ENCODE data around the gene DLL3. TPM values are rescaled to one million over a fixed set of nuclear protein-coding genes. Genes with fewer than 3 reads are reported as not detected.
A peak's percentile ranks its signal among the peaks of the same experiment; 100 is the strongest.

Gene DLL3
- total and polyA plus RNA-seq, 9 of the 15 experiments (the other 6 are each of a cell fraction or from before 2014, with no cell fraction given): 0.80 to 6.3 (median 1.2) TPM

DNA sequence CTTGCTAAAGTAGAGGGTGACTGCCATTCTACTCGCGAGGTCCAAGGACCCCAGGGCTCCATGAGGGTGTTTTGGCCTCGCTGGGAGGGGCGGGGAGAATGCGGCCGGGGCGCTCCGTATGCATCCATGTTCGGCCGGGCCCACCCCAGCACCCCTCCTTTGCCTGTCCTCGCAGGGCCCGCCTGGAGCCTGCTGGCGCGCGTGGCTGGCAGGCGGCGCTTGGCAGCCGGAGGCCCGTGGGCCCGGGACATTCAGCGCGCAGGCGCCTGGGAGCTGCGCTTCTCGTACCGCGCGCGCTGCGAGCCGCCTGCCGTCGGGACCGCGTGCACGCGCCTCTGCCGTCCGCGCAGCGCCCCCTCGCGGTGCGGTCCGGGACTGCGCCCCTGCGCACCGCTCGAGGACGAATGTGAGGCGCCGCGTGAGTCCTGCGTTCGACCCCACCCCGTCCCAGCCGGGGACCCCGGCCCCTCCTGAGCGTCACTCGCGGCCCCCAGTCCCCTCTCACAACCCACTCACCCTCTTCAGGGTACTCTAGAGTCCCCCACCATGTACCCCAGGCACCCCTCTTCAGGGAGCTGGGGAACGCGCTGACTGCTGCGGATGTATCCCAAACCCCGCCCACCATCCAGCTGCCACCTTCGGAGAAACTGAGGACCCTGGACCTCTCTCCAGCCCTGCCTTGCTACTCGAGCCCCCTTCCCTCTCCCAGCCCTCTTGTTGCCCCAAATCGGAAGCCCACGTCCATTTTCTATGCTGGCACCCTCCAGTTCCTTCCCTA lies 4.1 kb downstream of the DLL3 start (continued):
- TF ChIP-seq CBX3 (IDR thresholded peaks at IDR 0.05; ENCODE audit: borderline replicate concordance in 1 of 2, low read length in 2 of 2): peak in 1 of 2 experiments; percentile 83; a peak in 2 of 3 replicates
- TF ChIP-seq, protein P1, sequence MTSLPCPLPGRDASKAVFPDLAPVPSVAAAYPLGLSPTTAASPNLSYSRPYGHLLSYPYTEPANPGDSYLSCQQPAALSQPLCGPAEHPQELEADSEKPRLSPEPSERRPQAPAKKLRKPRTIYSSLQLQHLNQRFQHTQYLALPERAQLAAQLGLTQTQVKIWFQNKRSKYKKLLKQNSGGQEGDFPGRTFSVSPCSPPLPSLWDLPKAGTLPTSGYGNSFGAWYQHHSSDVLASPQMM (CRISPR knock-in tag; IDR thresholded peaks at IDR 0.05): no peak
- TF ChIP-seq, protein P2, sequence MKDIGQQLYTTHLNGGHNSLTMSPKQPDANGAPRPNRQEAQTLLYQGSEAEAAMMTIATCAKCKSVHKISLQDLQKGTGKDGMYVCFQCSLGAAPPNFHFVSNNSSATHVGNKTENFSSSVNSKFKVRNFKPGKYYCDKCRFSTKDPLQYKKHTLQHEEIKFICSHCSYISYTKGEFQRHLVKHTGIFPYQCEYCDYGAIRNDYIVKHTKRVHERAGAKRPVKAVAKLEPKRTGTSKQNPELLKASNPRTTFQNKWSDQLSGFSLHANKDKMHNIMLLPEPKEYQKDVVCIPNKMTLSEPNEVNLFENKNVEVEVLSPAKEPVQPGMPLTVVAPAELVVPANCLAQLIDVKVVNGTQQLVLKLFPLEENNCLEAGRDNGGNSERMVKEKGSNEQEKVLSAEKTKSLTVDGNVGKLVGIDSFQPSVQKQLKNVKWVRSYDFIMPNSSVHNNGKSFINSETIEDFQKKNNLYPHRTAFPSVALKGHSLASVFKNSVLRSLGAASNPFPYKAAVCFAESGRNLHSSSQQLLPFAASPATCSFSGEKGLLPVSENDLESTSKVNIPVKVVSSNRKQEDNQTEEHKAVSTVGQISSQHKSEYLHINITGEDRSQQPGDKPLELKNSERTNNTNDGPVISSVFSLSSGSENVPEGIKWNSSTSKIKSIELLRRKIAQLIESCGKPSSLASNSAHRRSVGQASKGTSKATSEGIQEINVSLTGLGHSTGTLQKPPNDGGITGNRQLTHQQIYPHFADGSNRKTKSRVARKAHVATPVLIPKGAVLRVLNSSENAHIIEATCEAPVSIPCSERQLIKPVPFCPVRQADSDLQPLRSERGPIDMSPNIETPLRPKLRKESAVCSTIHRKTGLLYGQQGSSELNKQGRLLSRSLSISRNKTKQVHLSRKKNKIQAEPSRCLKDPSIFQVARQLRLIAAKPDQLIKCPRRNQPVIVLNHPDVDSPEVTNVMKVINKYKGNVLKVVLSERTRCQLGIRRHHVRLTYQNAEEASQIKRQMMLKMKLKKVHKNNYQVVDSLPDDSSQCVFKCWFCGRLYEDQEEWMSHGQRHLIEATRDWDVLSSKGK (CRISPR knock-in tag; IDR thresholded peaks at IDR 0.05): no peak
- TF ChIP-seq TCF3 (CRISPR knock-in tag; IDR thresholded peaks at IDR 0.05): peak; percentile 46
- TF ChIP-seq ASH1L (IDR thresholded peaks at IDR 0.05; ENCODE audit: borderline replicate concordance, low read depth, partially characterized antibody): peak; percentile 15
- peak; percentile 31; the same call in 1 of the 2 replicates for TF ChIP-seq SMC3 (conservative IDR thresholded peaks at IDR 0.05; ENCODE audit: insufficient read depth, low read depth, low read length)
- TF ChIP-seq, protein P3, sequence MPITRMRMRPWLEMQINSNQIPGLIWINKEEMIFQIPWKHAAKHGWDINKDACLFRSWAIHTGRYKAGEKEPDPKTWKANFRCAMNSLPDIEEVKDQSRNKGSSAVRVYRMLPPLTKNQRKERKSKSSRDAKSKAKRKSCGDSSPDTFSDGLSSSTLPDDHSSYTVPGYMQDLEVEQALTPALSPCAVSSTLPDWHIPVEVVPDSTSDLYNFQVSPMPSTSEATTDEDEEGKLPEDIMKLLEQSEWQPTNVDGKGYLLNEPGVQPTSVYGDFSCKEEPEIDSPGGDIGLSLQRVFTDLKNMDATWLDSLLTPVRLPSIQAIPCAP (CRISPR knock-in tag; IDR thresholded peaks at IDR 0.05; ENCODE audit: borderline replicate concordance): peak; percentile 95; the same call in 1 of the 2 replicates
- no peak for TF ChIP-seq DIDO1 (tag; IDR thresholded peaks at IDR 0.05; ENCODE audit: low read depth)
- no peak for TF ChIP-seq FOXJ3 (CRISPR knock-in tag; IDR thresholded peaks at IDR 0.05)
- TF ChIP-seq TGIF2 (CRISPR knock-in tag; IDR thresholded peaks at IDR 0.05): peak; percentile 97
- TF ChIP-seq ZSCAN32 (CRISPR knock-in tag; IDR thresholded peaks at IDR 0.05): no peak
- TF ChIP-seq SOX6 (IDR thresholded peaks at IDR 0.05): 0 out of 2 replicates have a peak, but pooled peaks have one; percentile 33
- TF ChIP-seq, protein P4, sequence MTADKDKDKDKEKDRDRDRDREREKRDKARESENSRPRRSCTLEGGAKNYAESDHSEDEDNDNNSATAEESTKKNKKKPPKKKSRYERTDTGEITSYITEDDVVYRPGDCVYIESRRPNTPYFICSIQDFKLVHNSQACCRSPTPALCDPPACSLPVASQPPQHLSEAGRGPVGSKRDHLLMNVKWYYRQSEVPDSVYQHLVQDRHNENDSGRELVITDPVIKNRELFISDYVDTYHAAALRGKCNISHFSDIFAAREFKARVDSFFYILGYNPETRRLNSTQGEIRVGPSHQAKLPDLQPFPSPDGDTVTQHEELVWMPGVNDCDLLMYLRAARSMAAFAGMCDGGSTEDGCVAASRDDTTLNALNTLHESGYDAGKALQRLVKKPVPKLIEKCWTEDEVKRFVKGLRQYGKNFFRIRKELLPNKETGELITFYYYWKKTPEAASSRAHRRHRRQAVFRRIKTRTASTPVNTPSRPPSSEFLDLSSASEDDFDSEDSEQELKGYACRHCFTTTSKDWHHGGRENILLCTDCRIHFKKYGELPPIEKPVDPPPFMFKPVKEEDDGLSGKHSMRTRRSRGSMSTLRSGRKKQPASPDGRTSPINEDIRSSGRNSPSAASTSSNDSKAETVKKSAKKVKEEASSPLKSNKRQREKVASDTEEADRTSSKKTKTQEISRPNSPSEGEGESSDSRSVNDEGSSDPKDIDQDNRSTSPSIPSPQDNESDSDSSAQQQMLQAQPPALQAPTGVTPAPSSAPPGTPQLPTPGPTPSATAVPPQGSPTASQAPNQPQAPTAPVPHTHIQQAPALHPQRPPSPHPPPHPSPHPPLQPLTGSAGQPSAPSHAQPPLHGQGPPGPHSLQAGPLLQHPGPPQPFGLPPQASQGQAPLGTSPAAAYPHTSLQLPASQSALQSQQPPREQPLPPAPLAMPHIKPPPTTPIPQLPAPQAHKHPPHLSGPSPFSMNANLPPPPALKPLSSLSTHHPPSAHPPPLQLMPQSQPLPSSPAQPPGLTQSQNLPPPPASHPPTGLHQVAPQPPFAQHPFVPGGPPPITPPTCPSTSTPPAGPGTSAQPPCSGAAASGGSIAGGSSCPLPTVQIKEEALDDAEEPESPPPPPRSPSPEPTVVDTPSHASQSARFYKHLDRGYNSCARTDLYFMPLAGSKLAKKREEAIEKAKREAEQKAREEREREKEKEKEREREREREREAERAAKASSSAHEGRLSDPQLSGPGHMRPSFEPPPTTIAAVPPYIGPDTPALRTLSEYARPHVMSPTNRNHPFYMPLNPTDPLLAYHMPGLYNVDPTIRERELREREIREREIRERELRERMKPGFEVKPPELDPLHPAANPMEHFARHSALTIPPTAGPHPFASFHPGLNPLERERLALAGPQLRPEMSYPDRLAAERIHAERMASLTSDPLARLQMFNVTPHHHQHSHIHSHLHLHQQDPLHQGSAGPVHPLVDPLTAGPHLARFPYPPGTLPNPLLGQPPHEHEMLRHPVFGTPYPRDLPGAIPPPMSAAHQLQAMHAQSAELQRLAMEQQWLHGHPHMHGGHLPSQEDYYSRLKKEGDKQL (CRISPR knock-in tag; IDR thresholded peaks at IDR 0.05; ENCODE audit: borderline replicate concordance): peak; percentile 99
- TF ChIP-seq ZNF589 (CRISPR knock-in tag; IDR thresholded peaks at IDR 0.05; ENCODE audit: low read depth): no peak
- no peak for TF ChIP-seq DDX20 (tag; IDR thresholded peaks at IDR 0.05; ENCODE audit: low read depth)
- no peak for TF ChIP-seq PCBP1 (IDR thresholded peaks at IDR 0.05; ENCODE audit: low read depth, low read length, poor library complexity, severe bottlenecking)

Data from K562 (cell line).